Kidney (tissue), 14 donors: Measurements from ENCODE around the gene GRIK3. TPM values are rescaled to one million over a fixed set of nuclear protein-coding genes. Genes with fewer than 3 reads are reported as not detected.

Experiments
- DNase-seq, 5 donors: peaks; one replicate each; pipeline ENCODE4 v3.0.0-alpha.2; 2013 to 2020
- FAIRE-seq: peaks from 2 replicates; lab custom pipeline; 2012; peaks lifted over from hg19 to GRCh38; lab: Jason Lieb, UNC
- H3K27ac ChIP-seq, 2 donors: one replicate each; pipeline ENCODE4 v1.7.0; 2013; ENCODE audit warnings: low read depth in 2 of 2, low read length in 2 of 2, inconsistent platforms in 1 of 2
- H3K27me3 ChIP-seq: one replicate; pipeline ENCODE4 v1.7.1; 2013; ENCODE audit warnings: low read length, inconsistent platforms; ENCODE audit not compliant: control insufficient read depth, insufficient read depth
- H3K36me3 ChIP-seq, 3 donors: one replicate each; pipeline versions ENCODE4 v1.7.0 to v1.7.1; 2013; ENCODE audit warnings: low read length in 3 of 3, control low read depth in 1 of 3, inconsistent platforms in 1 of 3; ENCODE audit not compliant: insufficient read depth in 3 of 3, control insufficient read depth in 2 of 3
- H3K4me1 ChIP-seq, 3 donors: one replicate each; pipeline versions ENCODE4 v1.7.0 to v1.7.1; 2013; ENCODE audit warnings: low read length in 3 of 3, inconsistent platforms in 1 of 3, low read depth in 1 of 3; ENCODE audit not compliant: control insufficient read depth in 2 of 3, insufficient read depth in 2 of 3
- H3K4me3 ChIP-seq, 3 donors: one replicate each; pipeline versions ENCODE4 v1.7.0 to v1.8.1; 2013; ENCODE audit warnings: low read length in 3 of 3, control low read depth in 1 of 3, inconsistent platforms in 1 of 3
- H3K9ac ChIP-seq, 3 donors: one replicate each; pipeline versions ENCODE4 v1.7.0 to v1.7.1; 2013; ENCODE audit warnings: low read length in 3 of 3, control low read depth in 1 of 3, inconsistent platforms in 1 of 3
- H3K9me3 ChIP-seq, 3 donors: one replicate each; pipeline versions ENCODE4 v1.7.0 to v1.7.1; 2013; ENCODE audit warnings: low read length in 3 of 3, control low read depth in 1 of 3, inconsistent platforms in 1 of 3; ENCODE audit not compliant: control insufficient read depth in 2 of 3, insufficient read depth in 1 of 3
- intact Hi-C: fragments of 100-400 bp; cut with DNase I; formaldehyde crosslinking; loops from one replicate; pipeline ENCODE4 v1.11.1; 2022
- polyA plus RNA-seq: library from polyadenylated mRNA; stranded (reverse); fragments of 350-450 nt; fragmentation: Illumina TruSeq; extraction: RNeasy Lipid Tissue Mini Kit (QIAGEN cat#74804); gene quantifications from one replicate; pipeline ENCODE4 v1.2.3, GENCODE V29; 2014; ENCODE audit warnings: low read depth, low replicate concordance; ENCODE audit not compliant: insufficient read depth
- total RNA-seq: library from RNA; stranded (reverse); fragmentation: NEBNext Ultra II Directional; extraction: Animal tissue kit (Norgen Biotek cat#: 25700); gene quantifications from one replicate; pipeline ENCODE4 v1.2.1, GENCODE V29; 2021
- TF ChIP-seq, protein P1 (sequence below): IDR thresholded peaks from 3 replicates; pipeline ENCODE4 v1.5.1; 2012; ENCODE audit warnings: mild to moderate bottlenecking, moderate library complexity, borderline replicate concordance; ENCODE audit not compliant: insufficient read depth; ENCODE audit errors: extremely low read depth
- donor health status: control.
- donor health status: control.
- donor health status: control.
- donor health status: control.
- donor health status: control.
- donor health status: DM: yes; HTN: yes; CAD: no.
- donor health status: Normal renal cell carcinoma (clear cell type).

Gene GRIK3
- total and polyA plus RNA-seq, 2 donors from 2014 or later, result 0.06 to 0.38 TPM

DNA sequence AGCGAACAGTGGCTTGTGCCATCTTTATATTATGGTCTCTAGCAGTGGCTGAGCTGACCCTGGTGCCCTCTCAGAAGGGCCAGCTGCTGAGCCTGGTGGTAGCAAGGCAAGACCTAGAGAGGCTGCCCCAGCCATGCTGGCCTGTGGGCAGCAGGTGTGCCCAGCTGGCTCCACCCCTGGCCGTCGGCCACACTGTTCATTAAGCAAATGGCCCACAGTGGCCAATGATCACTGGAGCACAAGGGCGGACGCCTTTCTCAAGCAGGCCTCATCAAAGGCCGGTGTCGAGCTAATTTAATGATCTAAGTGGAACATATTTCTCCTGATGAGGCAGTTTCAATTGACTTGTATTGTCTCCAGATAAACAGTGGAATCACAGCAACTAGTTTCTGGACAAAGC is 89.4 kb downstream of the GRIK3 start:
- no peaks in the 10 kb centered on the region for H3K27me3 ChIP-seq
- no peak for FAIRE-seq

DNA sequence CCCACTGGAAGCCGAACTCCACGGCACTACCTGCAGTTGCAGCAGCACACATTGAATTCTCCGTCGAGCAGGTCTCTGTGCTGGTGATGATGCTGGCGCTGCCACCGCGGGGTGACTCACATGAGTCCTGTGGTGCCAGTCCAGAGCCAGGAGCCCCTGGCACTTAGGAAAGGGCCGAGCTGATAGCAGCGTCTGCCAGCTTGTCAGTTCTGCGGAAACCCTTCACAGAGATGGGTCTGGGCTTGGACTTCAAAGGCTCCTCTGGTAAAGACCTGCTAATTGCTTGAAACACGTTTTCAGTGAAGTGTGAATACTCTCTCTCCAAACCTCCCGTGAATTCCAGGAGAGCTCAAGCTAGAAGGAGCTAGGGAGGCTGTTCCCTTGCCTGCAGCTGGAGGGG is 92.2 kb downstream of the GRIK3 start:
- no peak for FAIRE-seq
- TF ChIP-seq, protein P1, sequence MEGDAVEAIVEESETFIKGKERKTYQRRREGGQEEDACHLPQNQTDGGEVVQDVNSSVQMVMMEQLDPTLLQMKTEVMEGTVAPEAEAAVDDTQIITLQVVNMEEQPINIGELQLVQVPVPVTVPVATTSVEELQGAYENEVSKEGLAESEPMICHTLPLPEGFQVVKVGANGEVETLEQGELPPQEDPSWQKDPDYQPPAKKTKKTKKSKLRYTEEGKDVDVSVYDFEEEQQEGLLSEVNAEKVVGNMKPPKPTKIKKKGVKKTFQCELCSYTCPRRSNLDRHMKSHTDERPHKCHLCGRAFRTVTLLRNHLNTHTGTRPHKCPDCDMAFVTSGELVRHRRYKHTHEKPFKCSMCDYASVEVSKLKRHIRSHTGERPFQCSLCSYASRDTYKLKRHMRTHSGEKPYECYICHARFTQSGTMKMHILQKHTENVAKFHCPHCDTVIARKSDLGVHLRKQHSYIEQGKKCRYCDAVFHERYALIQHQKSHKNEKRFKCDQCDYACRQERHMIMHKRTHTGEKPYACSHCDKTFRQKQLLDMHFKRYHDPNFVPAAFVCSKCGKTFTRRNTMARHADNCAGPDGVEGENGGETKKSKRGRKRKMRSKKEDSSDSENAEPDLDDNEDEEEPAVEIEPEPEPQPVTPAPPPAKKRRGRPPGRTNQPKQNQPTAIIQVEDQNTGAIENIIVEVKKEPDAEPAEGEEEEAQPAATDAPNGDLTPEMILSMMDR, result no peak
- no peak for DNase-seq
- H3K4me3 ChIP-seq, result no peak overlapping the region
- H3K27me3 ChIP-seq, result no peaks in the 10 kb centered on the region
- H3K36me3 ChIP-seq, result no peaks in the 10 kb centered on the region
- H3K9ac ChIP-seq, result no peak overlapping the region
- no peak overlapping the region for H3K27ac ChIP-seq
- intact Hi-C loops, result no loop called here
- no peaks in the 10 kb centered on the region for H3K4me1 ChIP-seq
- H3K9me3 ChIP-seq, result no peaks in the 10 kb centered on the region

More for the DNA sequence above, 89.4 kb downstream of the GRIK3 start:
- TF ChIP-seq, protein P1, result no peak
- no peak overlapping the region for H3K9ac ChIP-seq
- no peak overlapping the region for H3K27ac ChIP-seq
- intact Hi-C loops, result no loop called here
- no peaks in the 10 kb centered on the region for H3K9me3 ChIP-seq
- DNase-seq, result no peak
- no peaks in the 10 kb centered on the region for H3K36me3 ChIP-seq
- no peak overlapping the region for H3K4me3 ChIP-seq
- H3K4me1 ChIP-seq, result no peaks in the 10 kb centered on the region

DNA sequence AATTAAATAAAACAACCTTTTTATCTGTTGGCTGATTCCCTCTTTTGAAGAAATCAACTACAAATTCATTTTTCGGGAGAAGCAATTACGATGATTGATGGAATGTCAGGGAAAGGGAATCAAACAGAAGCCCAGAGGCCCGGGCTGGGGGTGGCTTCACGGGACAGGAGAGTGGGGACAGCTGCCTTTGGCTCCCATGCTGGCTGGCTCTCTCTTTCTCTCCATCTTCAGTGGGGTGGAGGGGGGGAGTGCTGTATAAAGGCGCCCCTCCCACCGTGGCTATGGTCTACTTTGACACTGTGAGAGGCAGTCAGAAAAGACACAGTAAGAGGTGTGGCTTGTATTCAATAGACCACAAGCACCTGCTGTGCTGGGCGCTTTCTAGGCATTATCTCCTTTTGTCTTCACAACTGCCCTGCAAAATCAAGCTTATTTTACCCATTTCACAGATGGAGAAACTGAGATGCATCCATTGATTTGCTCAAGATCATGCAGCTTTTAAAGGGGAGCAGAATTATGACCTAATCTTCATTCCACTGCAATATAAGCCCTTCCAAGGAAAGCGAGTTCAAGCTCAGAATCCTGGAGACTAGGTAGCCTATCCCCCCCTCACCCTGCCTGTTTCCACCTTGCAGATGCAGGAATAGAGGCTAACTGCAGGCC is 92.9 kb downstream of the GRIK3 start:
- FAIRE-seq (no peak), DNase-seq (no peak)
- intact Hi-C loops, result no loop called here
- TF ChIP-seq, protein P1, result no peak
- Histone ChIP-seq H3K9ac (no peak overlapping the region), H3K9me3 (no peaks in the 10 kb centered on the region), H3K4me3 (no peak overlapping the region), H3K27me3 (no peaks in the 10 kb centered on the region), H3K4me1 (no peaks in the 10 kb centered on the region), H3K27ac (no peak overlapping the region), H3K36me3 (no peaks in the 10 kb centered on the region)

DNA sequence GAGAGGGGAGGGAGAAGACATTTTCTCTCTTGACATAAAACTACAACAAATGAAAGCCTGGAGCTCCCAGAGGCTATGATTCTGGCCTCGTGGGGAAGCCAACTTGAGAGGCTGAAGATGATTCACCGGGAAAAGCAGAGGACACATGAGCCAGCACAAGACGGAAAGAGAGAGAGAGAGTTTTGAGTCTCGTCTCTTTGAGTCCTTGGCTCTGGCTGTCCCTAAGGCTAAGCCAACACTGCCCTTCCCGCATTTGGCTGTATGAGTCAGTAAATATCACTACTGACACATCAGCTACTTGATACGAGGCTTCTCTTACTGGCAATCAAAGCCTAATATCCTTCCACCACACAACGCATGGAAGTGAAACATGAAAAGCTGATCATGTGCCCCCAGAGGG is 95.5 kb downstream of the GRIK3 start:
- H3K4me1 ChIP-seq, result no peaks in the 10 kb centered on the region
- no peak overlapping the region for H3K4me3 ChIP-seq
- no peaks in the 10 kb centered on the region for H3K9me3 ChIP-seq
- intact Hi-C loops, result no loop called here
- no peaks in the 10 kb centered on the region for H3K36me3 ChIP-seq
- no peak overlapping the region for H3K9ac ChIP-seq
- H3K27ac ChIP-seq, result no peak overlapping the region
- TF ChIP-seq, protein P1, result no peak
- no peak for DNase-seq
- H3K27me3 ChIP-seq, result no peaks in the 10 kb centered on the region
- FAIRE-seq, result no peak
